NCI-H69 (cell line): ENCODE measurements around the gene STARD3.
"Not testable (repeated sequence)": the region's sequence is repeated elsewhere in the genome, so short reads cannot be mapped to it uniquely, and the experiment has no call there.

Source experiments
- DNase-seq: peaks from one replicate; lab custom pipeline; 2025; lab: John Stamatoyannopoulos, UW

STARD3 gene

DNA sequence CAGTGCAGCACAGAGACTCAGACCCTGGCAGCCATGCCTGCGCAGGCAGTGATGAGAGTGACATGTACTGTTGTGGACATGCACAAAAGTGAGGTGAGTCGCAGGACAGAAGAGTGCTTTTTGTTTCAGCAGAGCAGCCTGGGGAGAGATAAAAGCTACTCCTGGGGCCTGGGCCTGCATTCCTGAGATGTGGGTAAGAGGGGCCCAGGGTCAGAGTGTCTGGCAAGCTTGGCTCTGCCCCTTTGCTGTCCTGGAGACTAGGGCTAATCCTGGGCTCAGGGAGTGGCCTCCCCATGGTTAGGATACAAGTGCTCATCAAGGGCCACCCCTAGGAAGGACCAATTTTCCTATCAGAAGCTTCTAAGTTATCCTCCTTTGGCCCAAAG, 58.1 kb downstream of the STARD3 start:
- no peak for DNase-seq

DNA sequence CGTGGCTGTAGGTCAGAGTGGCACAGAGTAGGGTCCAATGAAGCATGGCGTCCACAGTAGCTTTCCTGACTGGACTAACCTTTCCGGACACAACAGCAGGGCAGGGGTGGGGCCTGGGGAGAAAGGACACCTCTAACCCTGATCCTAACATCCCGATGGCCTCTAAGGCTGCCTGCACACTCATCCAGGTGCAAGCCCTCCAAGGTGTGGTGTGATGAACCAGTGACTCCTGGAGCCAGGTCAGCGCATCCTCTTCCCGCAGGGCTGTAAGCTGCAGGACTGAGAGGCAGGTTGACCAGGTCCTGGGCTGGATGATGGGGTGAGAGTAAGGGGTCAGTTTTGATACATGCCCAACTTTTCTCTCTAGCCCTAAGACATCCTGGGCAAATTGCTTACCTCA, 59.8 kb downstream of the STARD3 start:
- no peak for DNase-seq

DNA sequence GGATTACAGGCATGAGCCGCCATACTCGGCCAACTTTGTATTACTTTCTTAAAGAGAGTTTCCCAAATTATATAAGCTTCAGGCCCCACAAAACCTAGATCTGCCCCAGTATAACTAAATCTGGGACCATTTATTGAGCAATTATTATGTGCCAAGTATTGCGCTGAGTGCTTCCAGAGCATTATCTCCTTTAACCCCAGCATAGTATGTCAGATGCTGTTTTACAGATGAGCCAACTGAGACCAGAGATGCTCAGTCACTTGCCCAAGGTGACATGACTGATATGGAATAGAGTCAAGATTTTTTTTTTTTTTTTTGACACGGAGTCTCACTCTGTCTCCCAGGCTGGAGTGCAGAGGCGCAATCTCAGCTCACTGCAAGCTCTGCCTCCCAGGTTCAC, 61.0 kb downstream of the STARD3 start:
- DNase-seq, result no peak

DNA sequence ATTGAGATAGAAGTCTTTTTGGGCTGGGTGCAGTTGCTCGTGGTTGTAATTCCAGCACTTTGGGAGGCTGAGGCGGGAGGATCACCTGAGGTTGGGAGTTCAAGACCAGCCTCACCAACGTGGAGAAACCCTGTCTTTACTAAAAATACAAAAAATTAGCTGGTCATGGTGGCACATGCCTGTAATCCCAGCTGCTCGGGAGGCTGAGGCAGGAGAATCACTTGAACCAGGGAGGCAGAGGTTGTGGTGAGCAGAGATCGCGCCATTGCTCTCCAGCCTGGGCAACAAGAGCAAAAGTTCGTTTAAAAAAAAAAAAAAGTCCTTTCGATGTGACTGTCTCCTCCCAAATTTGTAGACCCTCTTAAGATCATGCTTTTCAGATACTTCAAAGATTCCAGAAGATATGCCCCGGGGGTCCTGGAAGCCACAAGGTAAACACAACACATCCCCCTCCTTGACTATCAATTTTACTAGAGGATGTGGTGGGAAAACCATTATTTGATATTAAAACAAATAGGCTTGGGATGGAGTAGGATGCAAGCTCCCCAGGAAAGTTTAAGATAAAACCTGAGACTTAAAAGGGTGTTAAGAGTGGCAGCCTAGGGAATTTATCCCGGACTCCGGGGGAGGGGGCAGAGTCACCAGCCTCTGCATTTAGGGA, 62.3 kb downstream of the STARD3 start:
- DNase-seq, result not testable (repeated sequence)

DNA sequence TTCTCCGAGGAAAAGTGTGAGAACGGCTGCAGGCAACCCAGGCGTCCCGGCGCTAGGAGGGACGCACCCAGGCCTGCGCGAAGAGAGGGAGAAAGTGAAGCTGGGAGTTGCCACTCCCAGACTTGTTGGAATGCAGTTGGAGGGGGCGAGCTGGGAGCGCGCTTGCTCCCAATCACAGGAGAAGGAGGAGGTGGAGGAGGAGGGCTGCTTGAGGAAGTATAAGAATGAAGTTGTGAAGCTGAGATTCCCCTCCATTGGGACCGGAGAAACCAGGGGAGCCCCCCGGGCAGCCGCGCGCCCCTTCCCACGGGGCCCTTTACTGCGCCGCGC, 62.8 kb downstream of the STARD3 start, which contains the start of gene ERBB2:
ERBB2 (plus strand) TSS at position 247 of the 330 bp plus-strand sequence. CDS start 175 bp downstream, outside the sequence.
- peak; percentile 43 for DNase-seq

DNA sequence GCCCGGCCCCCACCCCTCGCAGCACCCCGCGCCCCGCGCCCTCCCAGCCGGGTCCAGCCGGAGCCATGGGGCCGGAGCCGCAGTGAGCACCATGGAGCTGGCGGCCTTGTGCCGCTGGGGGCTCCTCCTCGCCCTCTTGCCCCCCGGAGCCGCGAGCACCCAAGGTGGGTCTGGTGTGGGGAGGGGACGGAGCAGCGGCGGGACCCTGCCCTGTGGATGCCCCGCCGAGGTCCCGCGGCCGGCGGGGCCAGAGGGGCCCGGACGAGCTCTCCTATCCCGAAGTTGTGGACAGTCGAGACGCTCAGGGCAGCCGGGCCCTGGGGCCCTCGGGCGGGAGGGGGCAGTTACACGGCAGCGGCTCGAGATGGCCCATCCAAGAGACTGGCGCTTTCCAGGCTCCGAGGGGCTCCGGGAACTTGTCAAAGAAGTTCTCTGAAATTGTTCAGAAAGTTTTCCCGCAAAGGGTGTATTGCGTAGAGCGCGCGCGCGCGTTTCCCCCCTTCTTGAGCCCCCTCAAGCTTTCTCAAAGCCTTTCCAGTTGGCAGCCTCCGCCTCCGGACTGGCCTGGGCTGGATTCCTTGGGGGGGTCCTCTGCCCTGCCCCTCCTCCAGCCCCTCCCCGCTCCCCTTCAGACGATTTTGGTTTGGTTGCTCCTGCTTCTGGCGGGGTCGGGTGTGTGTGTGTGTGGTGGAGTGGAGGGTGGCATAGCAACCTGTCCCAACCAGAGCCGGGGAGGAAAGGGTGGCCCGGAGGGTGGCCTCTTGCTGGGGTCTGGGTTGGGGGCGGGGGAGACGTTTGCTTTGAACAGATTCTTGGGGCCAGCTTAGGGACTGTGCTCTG, 63.4 kb downstream of the STARD3 start:
- DNase-seq, result no peak

DNA sequence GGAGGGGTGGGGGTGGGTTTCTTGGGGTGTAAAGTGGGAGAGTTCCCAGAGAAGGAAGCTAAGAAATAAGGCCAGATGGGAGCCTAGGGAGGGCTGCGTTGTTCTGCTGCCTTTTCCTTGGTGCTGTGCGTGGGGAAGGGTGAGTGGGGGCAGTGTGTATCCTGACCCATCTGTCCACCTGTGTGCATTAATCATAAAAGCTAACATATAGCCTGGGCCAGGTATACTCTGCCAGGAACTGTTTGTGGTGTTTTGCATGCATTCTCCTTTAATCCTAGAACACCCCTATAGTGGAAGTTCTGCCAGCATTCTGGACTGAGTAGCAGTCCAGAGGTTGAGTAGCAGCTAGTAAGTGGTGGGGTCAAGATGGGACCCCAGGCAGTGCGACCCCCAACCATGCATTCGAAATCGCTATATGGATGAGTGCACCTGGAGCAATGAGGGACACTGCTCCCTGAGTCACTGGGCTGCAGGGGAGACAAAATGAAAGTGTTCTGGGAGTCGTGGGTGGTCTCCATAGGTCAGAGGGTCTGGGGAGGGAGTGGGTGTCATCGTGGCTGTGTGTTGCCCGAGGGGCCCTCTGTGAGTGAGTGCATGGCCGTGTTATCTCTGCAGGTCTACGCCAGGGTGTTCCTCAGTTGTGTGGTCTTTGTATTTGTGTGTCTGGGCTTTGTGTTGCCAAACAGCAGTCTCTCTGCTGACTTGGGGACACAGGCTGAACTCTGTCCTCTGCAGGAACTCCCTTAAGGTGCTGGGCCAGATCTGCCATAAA, 64.3 kb downstream of the STARD3 start:
- no peak for DNase-seq

DNA sequence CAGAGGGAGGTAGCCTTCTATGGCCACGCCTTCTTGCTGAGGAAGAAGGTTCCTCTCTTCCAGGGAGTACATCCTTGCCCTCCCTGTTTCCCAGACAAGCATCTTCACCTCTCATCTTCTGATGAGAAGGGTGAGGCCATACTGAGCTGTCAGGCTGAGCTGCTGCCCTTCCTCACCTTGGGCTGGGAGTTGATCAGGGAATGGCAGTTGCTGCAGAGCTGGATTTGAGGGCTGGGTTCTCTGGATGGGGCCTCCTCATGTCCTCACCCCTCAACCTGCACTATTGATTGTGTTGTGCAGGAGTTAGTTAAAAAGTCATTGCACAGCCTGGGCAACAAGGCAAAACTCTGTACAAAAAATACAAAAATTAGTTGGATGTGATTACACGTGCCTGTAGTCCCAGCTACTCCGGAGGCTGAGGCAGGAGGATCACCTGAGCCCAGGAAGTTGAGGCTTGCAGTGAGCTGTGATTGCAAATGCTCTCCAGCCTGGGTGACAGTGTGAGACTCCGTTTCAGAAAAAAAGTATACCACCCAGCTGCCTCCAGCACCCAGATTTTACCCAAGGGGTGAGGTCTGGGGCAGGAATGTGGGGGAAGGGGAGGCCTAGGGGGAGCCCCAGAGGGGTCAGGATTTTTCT, 65.0 kb downstream of the STARD3 start:
- DNase-seq, result no peak

DNA sequence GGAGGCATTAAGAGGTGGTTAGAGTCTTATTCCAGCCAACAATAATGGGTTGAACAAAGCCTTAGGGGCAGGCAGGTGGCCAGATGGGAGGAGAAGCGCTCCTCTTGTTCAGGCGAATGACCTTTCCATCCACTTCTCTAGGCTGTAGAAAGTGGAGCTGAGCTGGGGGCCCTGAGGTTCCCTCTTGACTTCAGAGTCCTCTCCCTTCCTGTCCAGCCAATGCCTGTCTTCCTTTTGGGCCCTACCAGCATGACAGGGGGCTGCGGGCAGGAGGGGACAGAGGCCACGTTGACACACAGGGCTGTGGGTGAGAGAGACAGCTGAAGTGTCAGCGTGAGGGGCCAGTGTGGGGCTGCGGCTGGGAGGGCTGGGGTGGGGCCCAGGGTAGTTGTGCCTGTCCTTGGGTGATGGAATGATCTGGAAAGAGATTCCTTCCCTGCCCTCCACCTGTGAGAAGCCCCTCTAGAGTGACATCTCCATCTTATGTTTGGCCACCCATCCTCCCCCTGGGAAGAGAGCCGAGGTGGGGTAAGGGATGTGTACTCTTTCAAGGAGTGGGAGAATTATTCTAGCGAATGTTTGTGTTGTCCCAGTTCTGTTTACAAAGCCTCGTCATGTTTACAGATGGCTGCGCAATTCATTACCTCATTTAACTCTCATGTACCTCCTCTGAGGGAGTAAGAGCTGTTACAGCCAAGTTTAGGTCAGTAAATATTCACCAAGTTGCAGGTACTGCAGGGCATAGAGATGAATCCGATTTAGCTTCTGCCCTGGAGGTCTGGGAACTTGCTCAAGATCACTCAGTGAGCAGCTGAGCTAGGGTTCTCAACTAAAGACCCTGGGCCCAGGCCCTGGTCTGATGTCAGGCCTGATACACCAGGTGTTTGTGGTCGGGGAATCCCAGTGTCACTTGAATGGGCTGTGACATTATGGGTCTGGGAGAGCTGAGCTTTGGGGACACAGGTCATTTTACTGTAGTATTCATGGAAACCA, 66.3 kb downstream of the STARD3 start:
- peak; percentile 8 for DNase-seq

DNA sequence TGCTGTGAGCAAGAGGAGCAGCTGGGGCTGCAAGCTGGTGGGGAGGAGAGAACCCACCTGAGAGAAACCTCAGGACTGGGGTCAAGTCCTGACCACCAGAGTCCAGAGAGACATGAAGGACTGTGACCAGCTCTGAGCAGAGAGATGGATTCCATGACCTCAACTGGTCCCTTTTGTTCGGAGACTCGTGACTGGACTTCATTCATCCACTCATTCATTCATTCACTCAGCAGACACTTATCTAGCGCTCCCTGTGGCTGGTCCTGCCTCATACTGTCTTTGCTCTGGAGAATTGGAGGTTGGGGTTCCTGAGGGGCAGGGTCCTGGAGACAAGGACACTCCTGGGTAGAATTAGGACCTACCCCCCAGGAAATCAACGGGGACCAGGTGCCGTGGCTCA, 67.0 kb downstream of the STARD3 start:
- no peak for DNase-seq

DNA sequence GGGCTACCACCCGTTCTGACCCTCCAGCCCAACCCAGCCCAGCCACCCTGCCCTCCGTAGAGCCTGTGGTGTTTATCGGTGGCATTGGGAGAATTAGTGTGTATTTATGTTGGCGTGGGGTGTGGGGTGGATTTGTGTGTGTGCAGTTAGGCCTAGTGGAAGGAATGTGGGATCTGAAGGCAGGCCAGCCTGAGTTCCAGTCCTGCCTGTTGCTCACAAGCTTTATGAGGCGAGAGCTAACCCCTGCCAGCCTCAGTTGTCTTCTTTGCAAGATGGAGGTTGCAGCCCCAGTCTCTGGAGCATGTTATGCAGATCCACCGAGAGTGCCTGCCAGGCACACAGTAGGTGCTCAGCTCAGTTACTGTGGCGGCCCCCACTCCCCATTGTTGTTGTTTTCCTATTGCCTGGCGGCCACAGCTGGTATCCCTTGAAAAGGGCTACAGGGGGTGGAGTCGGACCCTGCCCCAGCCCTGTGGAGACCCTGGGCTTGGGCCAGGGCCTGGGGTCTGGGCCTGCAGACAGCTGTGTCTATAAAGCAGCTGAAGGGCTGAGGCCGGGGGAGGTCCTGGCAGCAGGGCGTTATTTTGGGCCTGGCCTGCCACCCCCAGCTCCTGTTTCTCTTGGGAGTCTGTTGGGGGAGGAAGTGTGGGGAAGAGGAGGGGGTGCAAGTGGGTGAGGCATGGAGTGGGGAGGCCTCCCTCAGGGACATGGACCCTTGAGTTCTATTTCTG, 68.0 kb downstream of the STARD3 start:
- no peak for DNase-seq

DNA sequence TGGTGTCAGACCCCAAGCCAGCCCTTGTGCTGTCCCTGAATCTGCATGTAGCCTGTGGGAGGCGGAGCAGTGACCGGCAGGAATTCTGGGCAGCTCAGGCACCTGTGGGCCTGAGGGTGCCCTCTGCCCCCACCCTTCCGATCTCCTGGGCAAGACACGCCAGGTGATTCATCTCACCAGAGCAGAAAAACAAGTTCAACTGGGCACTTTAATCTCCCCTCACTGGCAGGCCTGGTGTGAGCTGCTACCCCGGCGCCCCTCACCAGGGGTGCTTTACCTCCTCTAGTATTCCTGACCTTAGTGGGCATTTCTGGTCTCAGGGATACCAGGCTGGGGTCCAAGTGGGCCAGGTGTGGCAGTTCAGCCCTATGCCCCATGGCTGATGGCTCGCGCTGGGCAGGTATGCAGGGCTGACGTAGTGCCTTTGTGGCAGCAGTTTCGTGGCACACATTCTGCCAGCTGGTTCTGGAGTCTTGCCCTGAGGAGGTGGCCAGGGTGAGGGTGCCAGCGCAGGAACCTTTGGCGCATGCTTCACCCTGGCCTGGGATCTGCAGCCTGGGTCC, 68.9 kb downstream of the STARD3 start:
- DNase-seq, result no peak

DNA sequence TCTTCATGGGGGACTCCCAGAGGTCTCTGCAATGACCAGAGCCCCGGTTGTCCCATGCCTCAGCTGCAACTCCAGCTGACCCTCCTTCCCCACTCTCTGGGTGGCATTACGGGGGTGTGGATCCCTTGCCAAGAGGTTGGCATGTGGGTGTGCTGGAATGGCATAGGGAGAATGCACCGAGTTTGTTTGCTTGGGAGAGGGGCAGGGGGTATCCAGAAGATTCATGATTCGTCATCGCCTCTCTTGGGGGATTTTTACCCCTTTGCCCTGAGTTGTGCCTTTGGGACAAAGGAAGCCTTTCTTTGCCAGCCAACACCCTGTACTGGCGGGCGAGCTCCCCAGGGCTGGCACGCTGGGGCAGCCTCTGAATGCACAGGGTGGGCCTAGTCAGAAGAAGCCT, 69.4 kb downstream of the STARD3 start:
- DNase-seq, result no peak

DNA sequence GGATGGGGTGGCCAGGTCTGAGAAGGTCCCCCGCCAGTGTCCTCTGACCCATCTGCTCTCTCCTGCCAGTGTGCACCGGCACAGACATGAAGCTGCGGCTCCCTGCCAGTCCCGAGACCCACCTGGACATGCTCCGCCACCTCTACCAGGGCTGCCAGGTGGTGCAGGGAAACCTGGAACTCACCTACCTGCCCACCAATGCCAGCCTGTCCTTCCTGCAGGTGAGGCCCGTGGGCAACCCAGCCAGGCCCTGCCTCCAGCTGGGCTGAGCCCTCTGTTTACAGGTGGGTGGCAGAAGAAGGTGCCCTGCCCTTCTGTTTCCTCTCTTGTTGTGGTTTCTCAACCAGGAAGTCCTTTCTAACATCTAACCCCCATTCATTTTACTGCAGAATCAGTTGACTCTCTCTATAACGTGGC, 70.0 kb downstream of the STARD3 start:
- DNase-seq, result no peak

DNA sequence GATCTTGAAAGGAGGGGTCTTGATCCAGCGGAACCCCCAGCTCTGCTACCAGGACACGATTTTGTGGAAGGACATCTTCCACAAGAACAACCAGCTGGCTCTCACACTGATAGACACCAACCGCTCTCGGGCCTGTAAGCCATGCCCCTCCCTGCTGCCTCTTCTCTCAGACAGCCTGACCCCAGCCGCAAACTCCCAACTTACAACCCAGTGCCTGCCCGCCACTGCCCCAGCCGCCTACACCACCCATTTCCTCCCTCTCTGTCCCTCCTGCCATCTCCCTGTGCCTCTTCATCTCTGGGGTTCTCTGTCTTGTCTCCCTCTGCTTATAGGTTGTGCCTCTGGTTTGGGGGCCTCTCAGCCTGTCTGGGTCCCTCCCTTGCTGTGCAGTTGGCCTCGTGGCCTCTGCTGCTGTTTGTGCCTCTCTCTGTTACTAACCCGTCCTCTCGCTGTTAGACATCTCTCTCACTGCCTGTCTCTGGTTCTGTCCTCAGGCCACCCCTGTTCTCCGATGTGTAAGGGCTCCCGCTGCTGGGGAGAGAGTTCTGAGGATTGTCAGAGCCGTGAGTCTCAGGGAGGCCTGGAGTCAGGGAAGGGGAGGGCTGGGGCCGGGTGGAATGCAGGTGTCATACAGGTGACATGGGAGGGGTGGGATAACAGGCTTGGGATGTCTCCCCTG, 72.5 kb downstream of the STARD3 start:
- no peak for DNase-seq

DNA sequence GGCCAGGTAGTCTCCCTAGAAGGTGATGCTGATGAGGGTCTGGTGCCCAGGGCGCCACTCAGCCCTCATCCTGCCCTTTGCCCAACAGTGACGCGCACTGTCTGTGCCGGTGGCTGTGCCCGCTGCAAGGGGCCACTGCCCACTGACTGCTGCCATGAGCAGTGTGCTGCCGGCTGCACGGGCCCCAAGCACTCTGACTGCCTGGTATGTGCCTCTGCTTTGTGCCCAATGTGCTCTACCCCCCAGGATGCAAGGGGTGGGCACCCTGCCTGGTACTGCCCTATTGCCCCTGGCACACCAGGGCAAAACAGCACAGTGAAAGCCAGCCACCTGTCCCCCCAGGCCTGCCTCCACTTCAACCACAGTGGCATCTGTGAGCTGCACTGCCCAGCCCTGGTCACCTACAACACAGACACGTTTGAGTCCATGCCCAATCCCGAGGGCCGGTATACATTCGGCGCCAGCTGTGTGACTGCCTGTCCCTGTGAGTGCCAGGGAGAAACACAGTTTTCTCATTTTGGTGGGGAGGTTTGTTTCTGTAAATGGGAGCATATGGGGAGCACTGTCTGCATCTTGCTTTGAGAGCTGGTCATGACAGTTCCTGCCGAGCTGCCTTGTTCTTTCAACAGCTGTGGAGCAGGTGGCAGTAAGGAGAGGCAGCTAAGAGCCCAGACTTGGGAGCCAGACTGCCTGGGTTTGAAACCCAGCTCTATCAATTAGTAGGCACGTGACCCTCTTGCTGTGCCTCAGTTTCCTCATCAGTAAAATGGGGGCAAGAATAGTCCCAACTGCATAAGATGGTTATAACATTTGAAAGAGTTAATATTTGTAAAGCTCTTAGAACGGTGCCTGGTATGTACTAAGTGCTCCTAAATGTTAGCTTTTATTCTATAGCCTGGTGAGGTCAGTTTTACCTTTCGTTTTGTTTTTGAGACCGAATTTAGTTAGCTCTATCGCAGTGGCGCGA, 73.3 kb downstream of the STARD3 start:
- peak; percentile 12 for DNase-seq

DNA sequence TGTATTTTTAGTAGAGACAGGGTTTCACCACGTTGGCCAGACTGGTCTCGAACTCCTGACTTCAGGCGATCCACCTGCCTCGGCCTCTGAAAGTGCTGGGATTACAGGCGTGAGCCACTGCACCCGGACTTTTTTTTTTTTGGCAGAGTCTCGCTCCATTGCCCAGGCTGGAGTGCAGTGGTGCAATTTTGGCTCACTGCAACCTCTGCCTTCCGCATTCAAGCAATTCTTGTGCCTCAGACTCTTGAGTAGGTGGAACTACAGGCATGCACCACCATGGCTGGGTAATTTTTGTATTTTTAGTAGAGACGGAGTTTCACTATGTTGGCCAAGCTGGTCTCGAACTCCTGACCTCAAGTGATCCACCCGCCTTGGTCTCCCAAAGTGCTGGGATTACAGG, 74.1 kb downstream of the STARD3 start:
- not testable (repeated sequence) for DNase-seq

DNA sequence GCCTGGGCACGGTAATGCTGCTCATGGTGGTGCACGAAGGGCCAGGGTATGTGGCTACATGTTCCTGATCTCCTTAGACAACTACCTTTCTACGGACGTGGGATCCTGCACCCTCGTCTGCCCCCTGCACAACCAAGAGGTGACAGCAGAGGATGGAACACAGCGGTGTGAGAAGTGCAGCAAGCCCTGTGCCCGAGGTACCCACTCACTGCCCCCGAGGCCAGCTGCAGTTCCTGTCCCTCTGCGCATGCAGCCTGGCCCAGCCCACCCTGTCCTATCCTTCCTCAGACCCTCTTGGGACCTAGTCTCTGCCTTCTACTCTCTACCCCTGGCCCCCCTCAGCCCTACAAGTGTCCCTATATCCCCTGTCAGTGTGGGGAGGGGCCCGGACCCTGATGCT, 74.9 kb downstream of the STARD3 start:
- no peak for DNase-seq
